ENCODE data around the gene SUMF1.

The SUMF1 gene

GRCh38 chr3:4406746-4407568 lies 60.1 kb downstream of the SUMF1 start:
- in situ Hi-C loops (cut with MboI; ENCODE audit: low pct_unique_long_range_greater_than_20kb, low sequenced_read_pairs, unreplicated experiment), result no loop called here
- TF ChIP-seq CTCF (IDR thresholded peaks at IDR 0.05; ENCODE audit: extremely low read depth, insufficient read depth, missing control alignments), result no peak
- no peak for DNase-seq (ENCODE audit: low spot score)

DNA sequence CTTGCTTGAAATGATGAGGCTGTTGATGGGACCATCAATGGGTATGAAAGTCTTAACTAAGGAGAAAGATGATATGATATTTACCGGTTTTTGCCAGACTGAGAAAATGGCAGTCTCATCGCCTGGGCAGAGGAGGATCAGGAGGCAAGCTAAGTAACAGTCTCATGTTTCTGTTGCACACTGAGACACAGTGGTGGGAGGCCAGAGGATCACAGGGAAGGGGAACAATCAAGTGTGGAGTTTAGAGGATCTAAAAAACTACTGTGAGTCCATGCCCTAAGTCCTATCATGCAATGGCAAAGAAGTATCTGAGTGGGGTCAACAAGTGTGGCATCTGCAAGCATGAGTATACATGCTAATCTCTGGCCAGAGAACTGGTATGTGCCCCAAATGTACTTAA lies 62.2 kb downstream of the SUMF1 start:
- TF ChIP-seq CTCF (IDR thresholded peaks at IDR 0.05; ENCODE audit: extremely low read depth, insufficient read depth, missing control alignments), result no peak
- in situ Hi-C loops (cut with MboI; ENCODE audit: low pct_unique_long_range_greater_than_20kb, low sequenced_read_pairs, unreplicated experiment), result no loop called here
- DNase-seq (ENCODE audit: low spot score), result no peak

- in situ Hi-C loops (cut with MboI; ENCODE audit: low pct_unique_long_range_greater_than_20kb, low sequenced_read_pairs, unreplicated experiment), result no loop called here
- no peak for DNase-seq (ENCODE audit: low spot score)
- no peak for TF ChIP-seq CTCF (IDR thresholded peaks at IDR 0.05; ENCODE audit: extremely low read depth, insufficient read depth, missing control alignments)
These were observed 65.6 kb downstream of the SUMF1 start for GRCh38 chr3:4401441-4401840.

DNA sequence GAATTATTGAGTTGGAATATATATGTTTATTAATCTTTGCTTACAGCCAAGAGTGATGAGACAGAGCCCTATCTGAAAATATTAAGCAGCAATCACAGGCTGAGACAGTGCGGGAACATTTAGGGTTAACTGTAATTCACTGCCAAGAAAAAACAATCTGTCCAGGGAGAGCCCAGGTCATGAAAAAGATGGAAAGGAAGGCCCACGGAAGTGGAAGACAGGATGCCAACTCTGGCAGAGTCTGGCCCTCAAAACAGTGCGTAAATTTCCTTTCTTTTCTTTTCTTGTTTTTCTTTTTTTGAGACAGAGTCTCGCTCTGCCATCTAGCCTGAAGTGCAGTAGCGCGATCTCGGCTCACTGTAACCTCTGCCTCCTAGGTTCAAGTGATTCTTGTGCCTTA lies 67.6 kb downstream of the SUMF1 start:
- no peak for TF ChIP-seq CTCF (IDR thresholded peaks at IDR 0.05; ENCODE audit: extremely low read depth, insufficient read depth, missing control alignments)
- in situ Hi-C loops (cut with MboI; ENCODE audit: low pct_unique_long_range_greater_than_20kb, low sequenced_read_pairs, unreplicated experiment), result no loop called here
- DNase-seq (ENCODE audit: low spot score), result no peak

GRCh38 chr3:4398941-4399245 lies 68.2 kb downstream of the SUMF1 start:
- no peak for TF ChIP-seq CTCF (IDR thresholded peaks at IDR 0.05; ENCODE audit: extremely low read depth, insufficient read depth, missing control alignments)
- in situ Hi-C loops (cut with MboI; ENCODE audit: low pct_unique_long_range_greater_than_20kb, low sequenced_read_pairs, unreplicated experiment), result no loop called here
- DNase-seq (ENCODE audit: low spot score), result no peak

DNA sequence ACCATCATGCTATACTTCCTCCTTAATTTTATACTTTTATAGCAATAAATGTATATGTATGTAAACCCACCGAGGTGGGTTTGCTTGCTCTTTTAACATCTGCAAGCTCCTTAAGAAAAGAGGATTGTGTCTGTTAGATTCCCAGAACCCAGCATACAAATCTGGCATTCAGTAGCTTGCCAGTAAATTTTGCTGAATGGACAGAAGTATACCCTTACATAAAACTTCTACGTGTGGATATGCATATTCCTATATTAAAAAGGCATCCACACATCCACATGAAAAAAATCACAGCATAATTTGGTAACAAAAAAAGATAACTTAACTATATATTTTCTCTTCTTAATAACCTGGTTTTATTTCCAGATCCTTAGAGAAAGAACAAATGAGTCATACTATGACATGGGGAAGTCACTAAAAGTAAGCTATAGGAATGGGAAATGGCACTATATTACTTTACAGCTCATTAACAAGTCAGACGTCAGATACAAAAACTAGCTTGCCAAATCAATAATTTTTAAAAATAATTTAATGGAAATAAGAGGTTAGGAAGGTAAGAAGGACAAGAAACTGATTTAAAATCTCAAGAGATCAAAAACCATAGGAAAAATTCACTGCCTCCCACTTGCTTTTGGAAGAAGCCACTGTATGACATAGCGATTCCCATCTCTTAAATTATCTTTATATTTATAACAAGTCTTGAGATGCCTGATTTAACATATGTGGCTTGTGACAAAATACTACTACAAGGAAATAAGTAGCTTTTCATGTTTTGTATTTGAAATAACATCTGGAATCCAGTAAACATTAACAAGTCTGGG lies 68.7 kb downstream of the SUMF1 start:
- TF ChIP-seq CTCF (IDR thresholded peaks at IDR 0.05; ENCODE audit: extremely low read depth, insufficient read depth, missing control alignments), result no peak
- no peak for DNase-seq (ENCODE audit: low spot score)
- in situ Hi-C loops (cut with MboI; ENCODE audit: low pct_unique_long_range_greater_than_20kb, low sequenced_read_pairs, unreplicated experiment), result no loop called here

Data from GM13977 (cell line).